ENCODE data around the gene YY1AP1. TPM values are rescaled to one million over a fixed set of nuclear protein-coding genes. Genes with fewer than 3 reads are reported as not detected.

Gene YY1AP1
- total RNA-seq, 6 experiments from 2014 or later: 24.3 to 37.2 (median 28.9) TPM

DNA sequence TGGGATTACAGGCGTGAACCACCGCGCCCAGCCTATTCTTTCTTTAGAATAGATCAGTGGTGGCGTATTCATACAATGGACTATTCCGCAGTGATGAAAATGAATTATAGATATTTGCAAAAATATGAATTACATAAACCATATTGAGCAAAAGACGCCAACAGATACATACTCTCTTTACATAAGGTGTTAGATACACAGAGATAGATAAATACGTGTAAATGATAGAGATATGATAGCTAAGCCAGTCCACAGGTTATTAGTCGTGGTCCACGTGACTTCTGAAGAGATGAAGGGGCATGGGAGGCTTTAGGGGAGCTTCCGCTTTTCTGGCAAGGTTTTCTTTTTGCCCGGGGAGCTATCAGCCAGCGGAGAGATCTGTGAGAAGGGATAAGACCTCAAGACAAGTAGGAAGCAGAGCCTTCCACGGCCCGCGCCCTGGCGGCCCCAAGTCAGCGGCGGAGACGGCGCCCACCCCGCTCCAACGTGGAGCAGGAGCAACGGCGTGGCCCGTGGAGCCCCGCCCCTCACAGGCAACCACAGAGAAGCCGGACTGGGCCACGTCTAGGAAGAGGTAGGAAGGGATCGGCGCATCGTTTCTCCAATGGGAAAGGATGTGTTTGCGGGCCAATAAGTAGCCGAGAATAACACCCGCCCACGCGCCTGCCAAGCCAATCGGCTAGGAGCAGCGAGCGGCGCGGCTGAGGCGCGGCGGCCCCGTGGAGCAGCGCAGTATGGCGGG is 78.9 kb downstream of the YY1AP1 start, which contains the start of gene MSTO1:
TSS of gene MSTO1 (plus strand) at position 704 of the 742 bp plus-strand sequence. CDS start at position 735, 31 bp downstream.
- intact Hi-C loops (cut with DNase I): no loop called here
- Histone ChIP-seq H3K27ac (peak within 1 kb of the TSS in 2 of 3 donors; percentile 10 to 62), H3K27me3 (no peaks in the 10 kb centered on the region), H3K4me1 (no peaks in the 10 kb centered on the region), H3K4me3 (peak within 1 kb of the TSS; percentile 53 to 74 (median 62)), H3K36me3 (peaks cover 0 to 7% (median 3%) of the 10 kb centered on the region in 4 donors), H3K9me3 (no peaks in the 10 kb centered on the region)
- DNase-seq (peak; percentile 95 to 97 (median 96)), ATAC-seq (peak; percentile 97 to 99 (median 98))
- 8% methylated on average over 36 of the region's 47 CpGs for WGBS (ENCODE audit: insufficient coverage, low coverage, low lambda C conversion rate, missing lambda C conversion rate)
- peak; percentile 59 for TF ChIP-seq POLR2A (IDR thresholded peaks at IDR 0.05)
- TF ChIP-seq, protein P1, sequence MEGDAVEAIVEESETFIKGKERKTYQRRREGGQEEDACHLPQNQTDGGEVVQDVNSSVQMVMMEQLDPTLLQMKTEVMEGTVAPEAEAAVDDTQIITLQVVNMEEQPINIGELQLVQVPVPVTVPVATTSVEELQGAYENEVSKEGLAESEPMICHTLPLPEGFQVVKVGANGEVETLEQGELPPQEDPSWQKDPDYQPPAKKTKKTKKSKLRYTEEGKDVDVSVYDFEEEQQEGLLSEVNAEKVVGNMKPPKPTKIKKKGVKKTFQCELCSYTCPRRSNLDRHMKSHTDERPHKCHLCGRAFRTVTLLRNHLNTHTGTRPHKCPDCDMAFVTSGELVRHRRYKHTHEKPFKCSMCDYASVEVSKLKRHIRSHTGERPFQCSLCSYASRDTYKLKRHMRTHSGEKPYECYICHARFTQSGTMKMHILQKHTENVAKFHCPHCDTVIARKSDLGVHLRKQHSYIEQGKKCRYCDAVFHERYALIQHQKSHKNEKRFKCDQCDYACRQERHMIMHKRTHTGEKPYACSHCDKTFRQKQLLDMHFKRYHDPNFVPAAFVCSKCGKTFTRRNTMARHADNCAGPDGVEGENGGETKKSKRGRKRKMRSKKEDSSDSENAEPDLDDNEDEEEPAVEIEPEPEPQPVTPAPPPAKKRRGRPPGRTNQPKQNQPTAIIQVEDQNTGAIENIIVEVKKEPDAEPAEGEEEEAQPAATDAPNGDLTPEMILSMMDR (IDR thresholded peaks at IDR 0.05): no peak

Other genes with a start within 250 kb of the YY1AP1 start
- gene ASH1L, start 126.0 kb downstream of the YY1AP1 start, total RNA-seq: 10 to 100 TPM; 13.9 to 24.3 (median 17.6) TPM
- 10 to 100 TPM in 5 of 6 experiments, 1 to 10 TPM in 1; 9.5 to 22.0 (median 16.7) TPM for gene MSTO1, start 78.6 kb downstream of the YY1AP1 start, total RNA-seq
- gene DAP3, start 317 bp upstream of the YY1AP1 start, total RNA-seq: 100 to 1,000 TPM in 2 of 6 experiments, 10 to 100 TPM in 4; 53.9 to 136 (median 65.7) TPM
- gene GON4L, start 168.4 kb upstream of the YY1AP1 start, total RNA-seq: 10 to 100 TPM; 10.7 to 23.2 (median 20.1) TPM
- gene SYT11, start 170.8 kb upstream of the YY1AP1 start, total RNA-seq: 1 to 10 TPM in 1 of 6 experiments, under 1 TPM in 5; 0.46 to 1.5 (median 0.73) TPM
- gene RIT1, start 222.6 kb upstream of the YY1AP1 start, total RNA-seq: 10 to 100 TPM in 3 of 6 experiments, 1 to 10 TPM in 3; 4.9 to 28.3 (median 11.3) TPM
- 10 to 100 TPM; 14.1 to 19.0 (median 17.2) TPM for gene KHDC4, start 245.6 kb upstream of the YY1AP1 start, total RNA-seq

Measured in right lobe of liver (tissue), 6 donors.